Gastrocnemius medialis (tissue), 4 donors: Measurements from ENCODE around the gene SLC7A4.

Experiments
- POLR2A ChIP-seq, 2 donors: fragments of 450-650 bp; IDR thresholded peaks; one replicate each; pipeline ENCODE4 v1.6.1; 2017; ENCODE audit warnings: antibody characterized with exemption in 2 of 2, mild to moderate bottlenecking in 2 of 2, moderate library complexity in 2 of 2
- TF ChIP-seq, protein P1 (sequence below), 5 experiments: fragments of 450-650 bp in 3 of 5; fragments of 200-600 bp in 2 of 5; sonication (generic) in 2 of 5; IDR thresholded peaks in 4 of 5; conservative IDR thresholded peaks in 1 of 5; 1 replicate in 4 of 5; 2 replicates in 1 of 5; pipeline ENCODE4 v1.5.1; 2016 to 2019; ENCODE audit warnings: antibody characterized with exemption in 5 of 5, mild to moderate bottlenecking in 3 of 5, moderate library complexity in 3 of 5

DNA sequence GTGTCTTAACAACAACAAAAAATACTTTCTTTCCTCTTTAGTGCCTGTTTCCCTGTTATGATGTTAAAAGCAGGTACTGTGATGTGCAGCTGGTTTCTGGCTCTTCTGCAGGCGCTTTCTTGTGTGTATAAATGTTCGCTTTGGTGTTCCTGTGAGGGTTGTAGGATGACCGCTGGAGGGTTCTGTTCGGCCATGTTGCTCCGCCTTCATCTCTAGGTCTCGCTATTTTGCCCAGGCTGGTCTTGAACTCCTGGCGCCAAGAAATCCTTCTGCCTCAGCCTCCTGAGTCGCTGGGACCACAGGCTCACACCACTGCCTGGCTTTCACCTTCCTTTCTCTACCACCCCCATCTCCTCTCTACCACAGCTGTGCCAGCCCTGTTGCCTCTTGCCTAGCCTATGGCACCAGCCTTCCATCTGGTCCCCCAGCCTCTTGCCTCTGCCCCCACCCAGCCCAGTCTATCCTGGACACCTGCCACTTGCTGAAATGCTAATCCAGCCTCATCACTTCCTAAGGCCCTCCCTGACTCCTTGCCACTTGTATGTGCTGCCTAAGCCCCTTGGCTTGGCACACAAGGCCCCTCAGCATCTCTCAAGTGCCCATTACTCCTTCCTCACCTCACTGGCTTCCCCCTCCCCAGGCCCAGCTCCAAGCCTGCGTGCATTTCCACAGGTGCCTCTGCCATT, 18.9 kb upstream of the SLC7A4 start:
- TF ChIP-seq, protein P1, sequence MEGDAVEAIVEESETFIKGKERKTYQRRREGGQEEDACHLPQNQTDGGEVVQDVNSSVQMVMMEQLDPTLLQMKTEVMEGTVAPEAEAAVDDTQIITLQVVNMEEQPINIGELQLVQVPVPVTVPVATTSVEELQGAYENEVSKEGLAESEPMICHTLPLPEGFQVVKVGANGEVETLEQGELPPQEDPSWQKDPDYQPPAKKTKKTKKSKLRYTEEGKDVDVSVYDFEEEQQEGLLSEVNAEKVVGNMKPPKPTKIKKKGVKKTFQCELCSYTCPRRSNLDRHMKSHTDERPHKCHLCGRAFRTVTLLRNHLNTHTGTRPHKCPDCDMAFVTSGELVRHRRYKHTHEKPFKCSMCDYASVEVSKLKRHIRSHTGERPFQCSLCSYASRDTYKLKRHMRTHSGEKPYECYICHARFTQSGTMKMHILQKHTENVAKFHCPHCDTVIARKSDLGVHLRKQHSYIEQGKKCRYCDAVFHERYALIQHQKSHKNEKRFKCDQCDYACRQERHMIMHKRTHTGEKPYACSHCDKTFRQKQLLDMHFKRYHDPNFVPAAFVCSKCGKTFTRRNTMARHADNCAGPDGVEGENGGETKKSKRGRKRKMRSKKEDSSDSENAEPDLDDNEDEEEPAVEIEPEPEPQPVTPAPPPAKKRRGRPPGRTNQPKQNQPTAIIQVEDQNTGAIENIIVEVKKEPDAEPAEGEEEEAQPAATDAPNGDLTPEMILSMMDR (IDR thresholded peaks at IDR 0.05 in 4 of 5, conservative IDR thresholded peaks at IDR 0.05 in 1 of 5) = no peak
- TF ChIP-seq POLR2A (IDR thresholded peaks at IDR 0.05) = no peak
